ENCODE results near the gene MAP4K1.

DNA sequence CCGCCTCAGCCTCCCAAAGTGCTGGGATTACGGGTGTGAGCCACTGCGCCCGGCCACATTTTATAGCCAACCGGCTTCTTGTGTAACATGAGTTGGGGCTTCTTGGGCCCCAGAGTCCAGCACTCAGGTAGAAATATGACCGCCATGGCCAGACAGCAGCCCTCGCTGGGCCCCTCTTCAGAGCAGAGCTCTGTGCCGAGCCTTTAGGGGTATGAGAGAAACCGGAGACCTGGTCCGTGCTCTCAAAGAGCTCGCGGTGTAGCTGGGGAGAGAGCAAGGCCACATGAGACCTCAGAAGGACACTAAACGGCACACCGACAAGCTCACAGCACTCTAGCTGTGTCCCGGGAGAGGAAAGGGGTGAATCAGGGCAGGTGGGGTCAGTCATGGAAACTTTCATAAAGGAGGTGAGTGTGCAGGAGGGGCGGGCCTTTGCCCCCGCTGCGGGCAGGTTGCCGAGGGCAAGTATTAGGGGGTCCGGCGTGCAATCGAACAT lies 45.5 kb upstream of the MAP4K1 start:
- TF ChIP-seq, protein P1, sequence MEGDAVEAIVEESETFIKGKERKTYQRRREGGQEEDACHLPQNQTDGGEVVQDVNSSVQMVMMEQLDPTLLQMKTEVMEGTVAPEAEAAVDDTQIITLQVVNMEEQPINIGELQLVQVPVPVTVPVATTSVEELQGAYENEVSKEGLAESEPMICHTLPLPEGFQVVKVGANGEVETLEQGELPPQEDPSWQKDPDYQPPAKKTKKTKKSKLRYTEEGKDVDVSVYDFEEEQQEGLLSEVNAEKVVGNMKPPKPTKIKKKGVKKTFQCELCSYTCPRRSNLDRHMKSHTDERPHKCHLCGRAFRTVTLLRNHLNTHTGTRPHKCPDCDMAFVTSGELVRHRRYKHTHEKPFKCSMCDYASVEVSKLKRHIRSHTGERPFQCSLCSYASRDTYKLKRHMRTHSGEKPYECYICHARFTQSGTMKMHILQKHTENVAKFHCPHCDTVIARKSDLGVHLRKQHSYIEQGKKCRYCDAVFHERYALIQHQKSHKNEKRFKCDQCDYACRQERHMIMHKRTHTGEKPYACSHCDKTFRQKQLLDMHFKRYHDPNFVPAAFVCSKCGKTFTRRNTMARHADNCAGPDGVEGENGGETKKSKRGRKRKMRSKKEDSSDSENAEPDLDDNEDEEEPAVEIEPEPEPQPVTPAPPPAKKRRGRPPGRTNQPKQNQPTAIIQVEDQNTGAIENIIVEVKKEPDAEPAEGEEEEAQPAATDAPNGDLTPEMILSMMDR (IDR thresholded peaks at IDR 0.05; ENCODE audit: poor library complexity, severe bottlenecking), result no peak
- TF ChIP-seq POLR2AphosphoS5 (IDR thresholded peaks at IDR 0.05) (no peak), EP300 (conservative IDR thresholded peaks at IDR 0.05; ENCODE audit: poor library complexity, severe bottlenecking) (no peak)
